AG09319 (cell line): ENCODE data around the gene SAXO2.
"Not testable (repeated sequence)": the region's sequence is repeated elsewhere in the genome, so short reads cannot be mapped to it uniquely, and the experiment has no call there.

Experiments
- DNase-seq: peaks from one replicate; pipeline ENCODE4 v3.0.0-alpha.2; 2010; ENCODE audit warnings: low read depth; ENCODE audit errors: extremely low read depth
- TF ChIP-seq, protein P1 (sequence below): IDR thresholded peaks from 2 replicates; pipeline ENCODE4 v1.5.1; 2011; ENCODE audit warnings: low read depth, mild to moderate bottlenecking, inconsistent platforms, low read length, moderate library complexity

Gene SAXO2

DNA sequence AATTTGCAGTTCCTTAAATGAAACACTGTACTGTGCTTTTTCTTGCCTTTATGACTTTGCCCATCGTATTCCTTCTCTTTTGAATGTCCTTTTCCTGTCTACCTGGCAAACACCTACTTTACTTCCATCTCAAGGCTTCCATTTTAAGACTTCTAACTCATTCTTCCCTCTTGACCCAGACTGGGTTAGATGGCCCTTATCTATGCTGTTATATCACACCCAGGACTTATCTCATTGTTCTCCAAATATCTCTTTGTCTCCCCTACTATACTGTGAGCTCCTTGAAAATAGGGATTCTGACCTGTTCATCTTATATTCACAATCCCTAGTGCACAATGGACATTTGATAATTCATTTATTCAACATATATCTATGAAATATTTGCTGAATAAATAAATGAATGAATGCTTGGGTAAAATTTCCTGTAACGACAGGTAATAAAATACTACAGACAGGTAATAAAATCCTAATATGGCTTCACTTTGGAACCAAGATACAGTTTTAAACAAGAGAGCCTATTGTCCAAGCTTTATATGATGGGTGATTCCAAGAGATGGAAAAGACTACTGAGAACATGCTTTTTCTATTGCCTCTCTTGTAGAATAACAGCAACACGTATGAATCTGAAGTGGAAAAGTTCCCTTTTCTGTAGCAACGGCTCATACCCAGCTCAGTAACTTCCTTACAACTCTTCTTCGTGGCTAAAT lies 22.8 kb upstream of the SAXO2 start:
- TF ChIP-seq, protein P1, sequence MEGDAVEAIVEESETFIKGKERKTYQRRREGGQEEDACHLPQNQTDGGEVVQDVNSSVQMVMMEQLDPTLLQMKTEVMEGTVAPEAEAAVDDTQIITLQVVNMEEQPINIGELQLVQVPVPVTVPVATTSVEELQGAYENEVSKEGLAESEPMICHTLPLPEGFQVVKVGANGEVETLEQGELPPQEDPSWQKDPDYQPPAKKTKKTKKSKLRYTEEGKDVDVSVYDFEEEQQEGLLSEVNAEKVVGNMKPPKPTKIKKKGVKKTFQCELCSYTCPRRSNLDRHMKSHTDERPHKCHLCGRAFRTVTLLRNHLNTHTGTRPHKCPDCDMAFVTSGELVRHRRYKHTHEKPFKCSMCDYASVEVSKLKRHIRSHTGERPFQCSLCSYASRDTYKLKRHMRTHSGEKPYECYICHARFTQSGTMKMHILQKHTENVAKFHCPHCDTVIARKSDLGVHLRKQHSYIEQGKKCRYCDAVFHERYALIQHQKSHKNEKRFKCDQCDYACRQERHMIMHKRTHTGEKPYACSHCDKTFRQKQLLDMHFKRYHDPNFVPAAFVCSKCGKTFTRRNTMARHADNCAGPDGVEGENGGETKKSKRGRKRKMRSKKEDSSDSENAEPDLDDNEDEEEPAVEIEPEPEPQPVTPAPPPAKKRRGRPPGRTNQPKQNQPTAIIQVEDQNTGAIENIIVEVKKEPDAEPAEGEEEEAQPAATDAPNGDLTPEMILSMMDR, result no peak
- no peak for DNase-seq

DNA sequence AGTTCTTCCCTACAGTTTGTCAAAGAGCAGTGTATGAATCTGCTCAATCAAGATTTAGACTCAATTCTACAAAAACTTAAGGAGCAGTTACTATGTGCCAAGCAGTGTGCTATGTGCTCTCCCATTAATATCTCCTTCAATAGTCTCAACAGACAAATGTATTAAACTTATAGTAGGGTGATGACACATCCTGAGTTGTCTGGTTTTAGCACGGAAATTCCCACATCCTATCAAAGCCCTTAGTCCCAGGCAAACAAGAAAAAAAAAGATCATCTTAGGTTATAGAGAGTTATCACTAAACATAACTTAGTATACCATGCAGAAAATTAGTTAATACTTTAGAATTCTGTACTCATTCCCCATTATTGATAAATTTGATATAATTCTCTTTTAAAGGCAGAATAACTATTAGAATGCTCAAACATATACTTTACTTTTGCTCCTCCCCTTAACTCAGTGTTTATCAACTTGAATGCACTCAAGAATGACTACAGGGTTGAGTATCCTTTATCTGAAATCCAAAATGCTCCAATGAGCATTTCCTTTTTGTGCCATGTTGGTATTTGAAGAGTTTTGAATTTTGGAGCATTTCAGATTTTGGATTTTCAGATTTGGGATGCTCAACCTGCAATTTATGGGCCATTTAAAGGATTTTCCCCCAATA lies 20.6 kb upstream of the SAXO2 start:
- DNase-seq, result not testable (repeated sequence)

DNA sequence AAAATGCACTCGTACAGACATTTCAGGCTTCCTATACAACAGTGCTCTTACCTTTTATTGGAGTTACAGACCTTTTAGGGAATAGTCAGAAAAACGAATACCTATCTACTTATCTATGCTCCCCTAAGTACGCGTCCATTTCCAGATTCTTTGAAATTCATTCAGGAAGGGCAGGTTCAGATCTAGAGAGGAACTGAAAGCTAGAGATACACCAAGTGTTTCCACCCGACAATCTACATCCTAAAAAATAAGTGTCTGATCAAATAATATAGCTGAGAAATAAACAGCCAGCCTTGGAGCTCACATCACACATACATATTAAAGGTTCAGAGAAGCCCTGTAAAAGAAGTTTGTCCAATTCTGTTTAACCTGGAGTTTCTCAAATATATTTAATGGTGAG lies 19.0 kb upstream of the SAXO2 start:
- not testable (repeated sequence) for DNase-seq

DNA sequence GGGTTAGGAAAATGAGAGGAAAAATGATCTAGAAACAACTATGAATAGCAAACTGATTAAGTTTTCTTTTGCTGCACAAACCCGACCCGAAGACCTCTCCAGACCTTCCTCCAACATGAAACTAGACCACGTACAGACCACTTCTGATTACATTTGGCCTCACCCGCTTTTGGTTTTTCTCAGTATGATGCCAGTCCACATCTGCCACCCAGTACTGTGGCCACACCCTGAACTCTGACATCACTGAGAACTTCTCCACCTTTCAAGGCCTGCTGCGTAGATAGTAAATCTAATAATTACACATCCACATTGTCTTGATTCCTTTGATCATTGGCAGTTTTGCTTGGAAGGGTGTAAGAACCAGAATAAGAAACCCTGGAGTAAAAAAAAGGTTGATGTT lies 16.7 kb upstream of the SAXO2 start:
- DNase-seq, result not testable (repeated sequence)

DNA sequence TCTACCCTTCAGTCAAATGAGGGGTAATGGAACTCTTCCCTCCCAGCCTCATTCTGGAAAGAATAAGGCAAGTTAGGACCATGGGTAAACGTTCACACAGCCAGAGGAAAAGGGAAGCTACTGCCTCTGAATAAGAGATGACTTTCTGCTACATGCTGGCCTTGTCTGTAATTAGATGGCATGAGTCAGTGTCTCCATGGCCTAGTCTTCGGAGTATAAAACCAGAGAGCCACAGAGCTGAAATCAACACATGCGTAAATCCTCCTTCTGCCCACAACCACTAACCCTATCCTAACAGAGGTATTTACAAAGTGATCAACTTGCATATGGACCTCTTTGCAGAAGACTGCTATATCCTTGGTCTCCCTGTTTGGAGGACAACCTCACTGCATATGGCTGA lies 14.4 kb upstream of the SAXO2 start:
- DNase-seq, result not testable (repeated sequence)

DNA sequence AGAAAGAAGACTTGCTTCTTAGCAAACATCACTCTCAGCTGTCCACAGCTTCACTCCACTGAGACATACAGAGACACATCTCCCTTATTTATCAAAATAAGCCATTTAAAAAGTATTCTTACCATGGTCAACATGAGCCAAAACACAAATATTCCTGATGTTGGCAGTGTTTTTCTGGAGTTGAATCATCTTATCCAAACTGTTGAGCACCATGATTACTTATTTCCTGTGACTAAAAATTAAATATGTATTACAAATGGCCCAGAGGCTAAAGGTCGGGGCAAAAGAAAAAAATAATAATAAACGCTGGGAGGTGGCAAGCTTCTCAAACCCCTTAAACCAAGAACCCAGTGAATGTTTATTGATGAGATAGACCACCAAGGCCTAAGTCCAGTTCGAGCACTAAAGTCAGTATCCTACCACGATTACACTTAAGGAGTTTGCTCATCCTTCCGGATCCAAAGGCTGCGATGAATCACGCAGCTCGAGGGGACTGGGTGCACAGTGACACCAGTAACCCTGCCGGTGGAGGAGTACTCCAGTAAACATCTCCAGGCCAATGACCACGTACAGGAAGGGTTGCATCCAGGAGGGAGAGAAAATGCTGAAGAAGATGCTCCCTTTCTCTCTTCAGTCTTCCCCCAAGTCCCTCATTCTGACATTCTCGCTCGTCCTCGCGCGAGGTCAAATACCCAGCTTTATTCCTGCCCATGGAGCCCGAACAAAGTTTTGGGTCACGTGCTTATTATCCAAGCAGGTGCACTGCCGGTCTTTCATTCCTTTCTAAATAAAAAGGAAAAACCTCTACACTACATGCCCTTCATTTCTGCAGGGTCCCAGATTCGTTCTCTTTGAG lies 824 bp upstream of the SAXO2 start:
- not testable (repeated sequence) for DNase-seq

DNA sequence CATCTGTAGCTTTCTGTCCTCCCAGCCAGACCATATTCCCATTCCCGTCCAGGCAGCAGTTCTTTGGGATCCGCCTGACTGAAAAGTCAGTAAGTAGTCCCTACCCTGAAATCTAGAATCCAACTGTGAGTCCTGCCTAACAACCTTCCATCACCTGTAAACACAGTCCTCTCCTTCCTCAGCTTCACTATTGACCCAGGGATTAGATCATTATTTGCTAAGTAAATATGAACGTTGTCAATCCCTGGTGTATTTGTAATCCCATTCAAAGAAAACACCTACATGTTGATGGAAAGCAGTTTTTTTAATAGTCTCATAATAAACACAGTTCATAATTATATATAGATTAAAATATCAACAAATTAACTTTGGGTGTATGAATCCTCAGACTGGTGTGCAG lies 732 bp downstream of the SAXO2 start:
- no peak for DNase-seq
- TF ChIP-seq, protein P1, result no peak

DNA sequence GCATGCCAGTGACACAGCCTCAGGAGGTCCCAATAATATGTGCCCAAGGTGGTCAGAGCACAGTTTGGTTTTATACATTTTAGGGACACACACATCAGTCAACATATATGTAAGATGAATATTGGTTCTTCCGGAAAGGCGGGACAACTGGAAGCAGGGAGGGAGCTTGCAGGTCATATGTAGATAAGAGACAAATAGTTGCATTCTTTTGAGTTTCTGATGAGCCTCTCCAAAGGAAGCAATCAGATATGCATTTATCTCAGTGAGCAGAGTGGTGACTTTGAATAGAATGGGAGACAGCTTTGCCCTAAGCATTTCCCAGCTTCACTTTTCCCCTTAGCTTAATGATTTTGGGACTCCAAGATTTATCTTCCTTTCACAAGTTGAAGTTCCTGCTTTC lies 4.5 kb downstream of the SAXO2 start:
- not testable (repeated sequence) for DNase-seq

DNA sequence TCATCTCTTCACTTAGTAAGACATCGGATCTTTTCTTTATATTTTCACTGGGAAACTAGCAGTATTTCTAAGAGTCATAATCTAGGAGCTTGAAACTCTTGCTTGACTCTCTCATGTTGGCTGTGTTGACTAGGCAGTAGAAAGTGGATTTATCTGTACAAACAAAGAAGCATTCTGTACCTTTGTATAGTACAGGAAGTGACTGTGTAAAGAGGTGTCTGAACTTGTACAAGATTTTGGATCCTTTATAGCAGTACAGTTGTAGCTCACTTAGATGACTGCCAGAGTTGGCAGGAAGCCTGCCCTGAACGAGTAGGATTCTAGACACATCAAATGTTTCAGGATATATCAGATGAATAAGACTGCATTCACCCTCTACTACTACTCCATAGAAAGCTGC lies 5.8 kb downstream of the SAXO2 start:
- not testable (repeated sequence) for DNase-seq

DNA sequence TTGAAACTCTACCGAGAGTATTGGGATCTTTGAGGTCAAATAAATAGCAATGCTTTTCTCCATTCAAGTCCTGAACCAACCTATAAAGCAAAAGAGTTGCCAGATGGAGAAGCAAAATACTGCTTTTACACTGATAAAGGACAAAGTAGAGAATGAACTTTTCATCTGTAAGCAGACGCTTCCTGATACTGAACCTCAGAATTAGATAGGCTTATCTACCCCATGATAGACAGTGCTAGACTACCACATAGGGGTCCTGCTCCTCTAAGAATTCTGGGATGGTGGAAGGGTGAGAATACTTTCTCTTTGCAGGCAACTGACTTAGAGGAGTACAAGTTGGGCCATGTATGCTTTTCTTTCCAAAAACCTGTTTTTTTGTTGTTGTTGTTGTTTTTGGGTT lies 9.5 kb downstream of the SAXO2 start:
- DNase-seq, result no peak
- TF ChIP-seq, protein P1, result no peak

DNA sequence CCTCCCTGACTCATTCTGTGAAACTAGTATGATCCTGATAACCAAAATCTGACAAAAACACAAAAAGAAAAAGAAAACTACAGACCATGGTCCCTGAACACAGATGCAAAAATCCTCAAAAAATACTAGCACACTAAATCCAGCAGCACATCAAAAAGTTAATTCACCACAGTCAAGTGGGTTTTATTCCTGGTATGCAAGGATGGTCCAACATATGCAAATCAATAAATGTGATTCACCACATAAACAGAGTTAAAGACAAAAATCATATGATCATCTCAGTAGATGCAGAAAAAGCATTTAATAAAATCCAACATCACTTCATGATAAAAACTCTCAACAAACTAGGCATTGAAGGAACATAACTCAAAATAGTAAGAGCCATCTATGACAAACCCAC lies 12.8 kb downstream of the SAXO2 start:
- TF ChIP-seq, protein P1, result no peak
- no peak for DNase-seq
